GM23338 (cell line): ENCODE data around the gene SEC14L1.

ENCODE experiments used
- EZH2phosphoT487 ChIP-seq: fragments of 200-600 bp; sonication (generic); IDR thresholded peaks from one replicate; pipeline ENCODE4 v1.8.1; 2018; ENCODE audit warnings: antibody characterized with exemption; ENCODE audit not compliant: unreplicated experiment
- JUNB ChIP-seq: IDR thresholded peaks from one replicate; pipeline ENCODE4 v1.6.1; 2016; ENCODE audit warnings: antibody characterized with exemption; ENCODE audit not compliant: unreplicated experiment
- TF ChIP-seq, protein P1 (sequence below), 2 experiments: fragments of 200-600 bp in 1 of 2; sonication (generic) in 1 of 2; conservative IDR thresholded peaks; 2 replicates each; pipeline versions ENCODE4 v1.5.1 to v1.6.1; 2016 to 2017; ENCODE audit warnings: antibody characterized with exemption in 2 of 2, low read depth in 2 of 2, mild to moderate bottlenecking in 2 of 2, moderate library complexity in 1 of 2

DNA sequence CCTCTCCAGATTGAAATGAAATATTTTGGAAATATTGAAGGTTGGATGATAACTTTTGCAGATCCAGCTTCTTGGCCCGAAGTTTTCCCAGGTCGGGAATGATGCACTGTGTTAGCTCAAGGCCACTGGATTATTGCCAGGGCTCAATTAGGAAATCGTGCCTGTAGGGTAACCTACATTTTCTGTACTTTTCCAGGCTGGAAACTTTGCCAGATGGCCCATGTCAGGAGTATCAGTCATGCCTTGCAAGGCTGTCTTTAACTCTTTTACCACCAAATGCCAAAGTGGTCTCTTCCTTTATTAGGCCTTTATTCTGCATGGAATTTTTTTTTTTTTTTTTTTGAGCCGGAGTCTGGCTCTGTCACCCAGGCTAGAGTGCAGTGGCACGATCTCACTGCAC is 8.9 kb upstream of the SEC14L1 start:
- TF ChIP-seq, protein P1, sequence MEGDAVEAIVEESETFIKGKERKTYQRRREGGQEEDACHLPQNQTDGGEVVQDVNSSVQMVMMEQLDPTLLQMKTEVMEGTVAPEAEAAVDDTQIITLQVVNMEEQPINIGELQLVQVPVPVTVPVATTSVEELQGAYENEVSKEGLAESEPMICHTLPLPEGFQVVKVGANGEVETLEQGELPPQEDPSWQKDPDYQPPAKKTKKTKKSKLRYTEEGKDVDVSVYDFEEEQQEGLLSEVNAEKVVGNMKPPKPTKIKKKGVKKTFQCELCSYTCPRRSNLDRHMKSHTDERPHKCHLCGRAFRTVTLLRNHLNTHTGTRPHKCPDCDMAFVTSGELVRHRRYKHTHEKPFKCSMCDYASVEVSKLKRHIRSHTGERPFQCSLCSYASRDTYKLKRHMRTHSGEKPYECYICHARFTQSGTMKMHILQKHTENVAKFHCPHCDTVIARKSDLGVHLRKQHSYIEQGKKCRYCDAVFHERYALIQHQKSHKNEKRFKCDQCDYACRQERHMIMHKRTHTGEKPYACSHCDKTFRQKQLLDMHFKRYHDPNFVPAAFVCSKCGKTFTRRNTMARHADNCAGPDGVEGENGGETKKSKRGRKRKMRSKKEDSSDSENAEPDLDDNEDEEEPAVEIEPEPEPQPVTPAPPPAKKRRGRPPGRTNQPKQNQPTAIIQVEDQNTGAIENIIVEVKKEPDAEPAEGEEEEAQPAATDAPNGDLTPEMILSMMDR (conservative IDR thresholded peaks at IDR 0.05; ENCODE audit: low read depth in 2 of 2) = no peak
- no peak for TF ChIP-seq JUNB
- no peak for TF ChIP-seq EZH2phosphoT487
